Measurements from ENCODE around the gene DDAH2.

DDAH2 gene

DNA sequence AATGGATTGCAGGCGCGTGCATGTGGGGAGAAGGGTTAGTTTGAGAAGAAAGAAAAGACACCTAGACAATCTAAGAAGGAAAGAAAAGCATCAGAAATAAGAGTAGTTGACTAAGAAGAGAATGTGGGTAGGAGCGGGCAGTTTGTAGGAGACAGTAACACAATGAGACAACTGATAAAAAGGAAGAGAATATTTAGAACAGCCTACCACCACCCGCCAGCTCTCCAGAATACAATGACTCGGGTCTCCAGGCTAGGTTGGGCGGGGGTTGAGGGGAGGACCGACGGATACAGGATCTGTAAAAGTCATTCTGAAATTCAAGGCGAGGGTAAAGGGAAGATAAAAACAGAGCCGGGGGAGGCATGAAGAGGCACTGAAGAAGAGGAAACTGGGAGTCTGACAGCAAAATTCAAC lies 26.7 kb downstream of the DDAH2 start:
- TF ChIP-seq, protein P1, sequence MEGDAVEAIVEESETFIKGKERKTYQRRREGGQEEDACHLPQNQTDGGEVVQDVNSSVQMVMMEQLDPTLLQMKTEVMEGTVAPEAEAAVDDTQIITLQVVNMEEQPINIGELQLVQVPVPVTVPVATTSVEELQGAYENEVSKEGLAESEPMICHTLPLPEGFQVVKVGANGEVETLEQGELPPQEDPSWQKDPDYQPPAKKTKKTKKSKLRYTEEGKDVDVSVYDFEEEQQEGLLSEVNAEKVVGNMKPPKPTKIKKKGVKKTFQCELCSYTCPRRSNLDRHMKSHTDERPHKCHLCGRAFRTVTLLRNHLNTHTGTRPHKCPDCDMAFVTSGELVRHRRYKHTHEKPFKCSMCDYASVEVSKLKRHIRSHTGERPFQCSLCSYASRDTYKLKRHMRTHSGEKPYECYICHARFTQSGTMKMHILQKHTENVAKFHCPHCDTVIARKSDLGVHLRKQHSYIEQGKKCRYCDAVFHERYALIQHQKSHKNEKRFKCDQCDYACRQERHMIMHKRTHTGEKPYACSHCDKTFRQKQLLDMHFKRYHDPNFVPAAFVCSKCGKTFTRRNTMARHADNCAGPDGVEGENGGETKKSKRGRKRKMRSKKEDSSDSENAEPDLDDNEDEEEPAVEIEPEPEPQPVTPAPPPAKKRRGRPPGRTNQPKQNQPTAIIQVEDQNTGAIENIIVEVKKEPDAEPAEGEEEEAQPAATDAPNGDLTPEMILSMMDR (IDR thresholded peaks at IDR 0.05; ENCODE audit: low read depth, low read length), result no peak
- H3K4me3 ChIP-seq (ENCODE audit: low read depth, low read length), result peak overlapping the region; percentile 91

DNA sequence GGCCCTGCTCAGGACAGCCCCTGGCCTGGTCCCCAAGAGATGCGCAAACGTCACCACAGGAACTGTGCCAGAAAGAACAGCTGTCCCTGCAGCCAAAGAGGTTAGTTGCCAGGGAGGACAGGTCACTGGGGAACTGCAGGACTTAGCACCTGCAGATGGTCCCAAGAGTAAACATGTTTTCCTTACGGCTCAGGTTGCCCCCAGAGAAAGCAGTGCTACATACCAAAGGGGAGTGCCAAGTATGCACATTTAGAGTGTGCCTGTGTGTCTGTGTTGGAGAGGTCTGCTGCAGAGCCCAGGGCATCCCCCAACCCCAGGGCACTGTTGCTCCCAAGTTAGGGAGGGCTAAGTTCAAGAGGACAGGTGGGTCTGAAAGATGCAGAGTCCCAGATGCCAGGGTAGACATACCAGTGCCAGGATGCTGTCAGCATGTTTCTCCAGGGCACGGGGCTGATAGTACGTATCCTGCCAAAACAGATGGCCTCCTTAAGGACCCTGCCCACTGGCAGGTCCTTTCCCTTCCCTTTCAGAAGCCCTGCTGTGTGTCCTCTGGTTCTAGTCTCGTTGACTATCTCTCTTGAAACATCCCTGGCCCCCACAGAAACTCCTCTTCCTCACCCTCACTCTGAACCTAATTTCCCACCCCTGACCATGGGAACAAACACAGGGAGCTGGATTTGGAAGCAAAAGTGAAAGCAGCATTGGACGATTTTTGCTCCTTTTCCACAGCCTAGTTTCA lies 27.3 kb downstream of the DDAH2 start:
- H3K4me3 ChIP-seq (ENCODE audit: low read depth, low read length), result peak overlapping the region; percentile 91
- TF ChIP-seq, protein P1 (IDR thresholded peaks at IDR 0.05; ENCODE audit: low read depth, low read length), result no peak

DNA sequence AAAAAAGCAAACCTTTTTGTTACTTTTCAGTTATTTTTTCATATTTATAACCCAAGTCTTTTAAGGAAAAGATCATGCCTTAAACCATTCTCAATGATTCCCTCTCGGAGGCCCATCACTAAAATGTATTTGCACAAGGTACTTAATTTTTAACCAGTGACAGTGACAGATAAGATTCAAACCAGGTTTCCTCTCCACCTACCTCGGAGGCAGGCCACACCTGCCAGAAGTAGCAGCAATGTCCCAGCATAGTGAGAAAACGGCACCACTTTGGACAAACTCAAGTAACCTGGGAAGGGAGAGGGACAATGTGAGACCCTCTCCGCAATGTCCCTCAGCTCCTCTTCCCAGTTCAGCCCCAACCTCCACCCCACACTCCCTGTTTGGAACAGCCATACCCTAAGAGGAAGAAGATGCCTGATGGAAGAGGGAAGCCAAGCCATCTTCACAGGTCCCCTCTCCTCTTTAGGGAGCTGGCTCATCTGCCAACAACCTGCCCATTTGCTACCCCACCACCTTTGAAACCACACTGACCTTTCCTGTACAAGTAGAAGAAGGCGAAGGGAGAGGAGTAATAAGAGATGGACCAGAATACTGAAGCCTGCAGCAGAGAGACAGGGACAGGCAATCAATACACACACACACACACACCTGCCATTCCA lies 28.2 kb downstream of the DDAH2 start:
- H3K4me3 ChIP-seq (ENCODE audit: low read depth, low read length), result no peak overlapping the region
- TF ChIP-seq, protein P1 (IDR thresholded peaks at IDR 0.05; ENCODE audit: low read depth, low read length), result no peak

DNA sequence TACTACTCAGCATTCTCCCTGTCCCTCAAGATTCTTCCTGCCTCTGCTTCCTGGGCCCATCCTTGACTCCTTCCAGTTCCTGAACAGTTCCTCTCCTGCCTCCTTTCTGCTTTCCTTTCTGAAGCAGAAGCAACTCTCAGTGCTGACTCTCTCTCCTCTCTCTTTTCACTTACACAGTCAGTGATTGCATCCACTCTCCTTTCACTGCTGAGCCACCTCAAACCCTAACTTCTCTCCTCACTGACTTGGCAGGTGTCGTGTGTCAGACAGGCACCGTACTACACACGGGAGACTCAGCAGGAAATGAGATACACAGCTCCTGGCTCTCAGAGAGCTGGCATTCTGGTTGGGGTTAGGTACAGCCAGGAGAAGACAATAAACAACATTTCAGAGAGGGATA lies 31.5 kb downstream of the DDAH2 start:
- H3K4me3 ChIP-seq (ENCODE audit: low read depth, low read length), result no peak overlapping the region
- TF ChIP-seq, protein P1 (IDR thresholded peaks at IDR 0.05; ENCODE audit: low read depth, low read length), result no peak

GRCh38 chr6:31693535-31693934 lies 35.6 kb downstream of the DDAH2 start:
- no peak overlapping the region for H3K4me3 ChIP-seq (ENCODE audit: low read depth, low read length)
- TF ChIP-seq, protein P1 (IDR thresholded peaks at IDR 0.05; ENCODE audit: low read depth, low read length), result no peak

DNA sequence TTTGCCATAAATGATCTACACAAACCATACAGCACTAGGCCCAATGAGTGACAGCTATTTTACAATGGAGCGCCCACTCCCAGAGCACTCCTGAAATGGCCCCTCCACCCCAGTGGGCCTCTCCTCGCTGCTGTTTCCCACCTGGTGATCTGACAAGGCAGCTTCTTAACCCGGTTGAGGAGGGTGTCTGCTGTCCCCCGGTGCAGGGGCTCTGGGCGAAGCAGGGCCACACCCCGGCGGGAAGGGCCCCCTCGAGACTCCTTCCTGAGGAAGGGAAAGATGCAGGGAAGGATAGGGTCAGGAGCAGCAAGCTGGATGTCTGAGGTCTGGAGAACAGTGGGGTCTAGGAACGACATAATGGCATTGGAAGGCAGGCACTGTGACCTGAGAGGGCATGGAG lies 36.2 kb downstream of the DDAH2 start:
- H3K4me3 ChIP-seq (ENCODE audit: low read depth, low read length), result no peak overlapping the region
- TF ChIP-seq, protein P1 (IDR thresholded peaks at IDR 0.05; ENCODE audit: low read depth, low read length), result no peak

DNA sequence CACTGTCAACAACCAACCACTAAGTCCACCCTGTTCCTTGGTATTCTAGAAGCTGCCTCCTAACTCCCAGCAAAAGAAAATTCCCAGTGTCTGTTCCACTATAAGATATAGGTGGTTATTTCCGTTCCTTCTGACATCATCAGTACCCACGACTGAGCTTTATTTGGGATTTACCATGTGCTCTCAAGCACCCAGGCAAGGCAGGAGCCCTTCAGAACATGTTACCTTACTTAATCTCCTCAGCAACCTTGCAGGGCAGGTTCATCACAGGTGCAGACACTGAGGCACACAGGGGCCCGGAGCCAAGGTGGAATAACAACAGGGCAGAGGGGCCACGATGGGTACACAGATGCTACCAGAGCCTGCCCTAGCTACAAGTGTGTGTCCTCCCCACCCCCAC lies 36.7 kb downstream of the DDAH2 start:
- no peak overlapping the region for H3K4me3 ChIP-seq (ENCODE audit: low read depth, low read length)
- TF ChIP-seq, protein P1 (IDR thresholded peaks at IDR 0.05; ENCODE audit: low read depth, low read length), result no peak
